DOHH2 (cell line): Measurements from ENCODE around the gene FUT7.

Experiments
- H3F3A ChIP-seq: fragments of 200-600 bp; sonication (generic), shearing (Covaris generic); 2 replicates; pipeline ENCODE4 v1.6.0; 2016; ENCODE audit warnings: antibody characterized with exemption, mild to moderate bottlenecking; ENCODE audit not compliant: control insufficient read depth, insufficient read depth
- H3K27ac ChIP-seq: fragments of 200-600 bp; sonication (generic); 2 replicates; pipeline ENCODE4 v1.5.1; 2014; ENCODE audit warnings: low read depth, mild to moderate bottlenecking, low read length, moderate library complexity
- H3K27me3 ChIP-seq: fragments of 200-600 bp; sonication (generic); 2 replicates; pipeline ENCODE4 v1.6.1; 2014; ENCODE audit warnings: mild to moderate bottlenecking, low read length, mixed read lengths; ENCODE audit not compliant: control insufficient read depth
- H3K36me3 ChIP-seq: fragments of 200-600 bp; sonication (generic); 2 replicates; pipeline ENCODE4 v1.6.1; 2014; ENCODE audit warnings: mild to moderate bottlenecking, low read length, moderate library complexity, mixed read lengths; ENCODE audit not compliant: control insufficient read depth
- H3K4me1 ChIP-seq: fragments of 200-600 bp; sonication (generic); 2 replicates; pipeline ENCODE4 v1.6.1; 2014; ENCODE audit warnings: mild to moderate bottlenecking, low read length, mixed read lengths; ENCODE audit not compliant: control insufficient read depth
- H3K4me2 ChIP-seq: fragments of 200-600 bp; sonication (generic); 2 replicates; pipeline ENCODE4 v1.6.0; 2014; ENCODE audit warnings: mild to moderate bottlenecking, low read length, moderate library complexity
- H3K4me3 ChIP-seq: fragments of 200-600 bp; sonication (generic); 2 replicates; pipeline ENCODE4 v1.5.1; 2014; ENCODE audit warnings: mild to moderate bottlenecking, low read length, mixed read lengths
- H3K79me2 ChIP-seq: fragments of 200-600 bp; sonication (generic); 2 replicates; pipeline ENCODE4 v1.6.1; 2014; ENCODE audit warnings: mild to moderate bottlenecking, low read length, mixed read lengths; ENCODE audit not compliant: control insufficient read depth
- H3K9me2 ChIP-seq: fragments of 200-600 bp; sonication (generic); replicated peaks from 2 replicates; pipeline ENCODE4 v1.6.1; 2014; ENCODE audit warnings: mild to moderate bottlenecking, low read length, mixed read lengths; ENCODE audit not compliant: control insufficient read depth
- H3K9me3 ChIP-seq: fragments of 200-600 bp; sonication (generic); 2 replicates; pipeline ENCODE4 v1.6.1; 2014; ENCODE audit warnings: antibody characterized with exemption, low read length, mixed read lengths; ENCODE audit not compliant: control insufficient read depth, insufficient read depth
- H4K20me1 ChIP-seq: fragments of 200-600 bp; sonication (generic); 2 replicates; pipeline ENCODE4 v1.6.0; 2014; ENCODE audit warnings: low read depth, mild to moderate bottlenecking, antibody characterized with exemption, low read length, moderate library complexity; ENCODE audit not compliant: control insufficient read depth, insufficient read depth
- EZH2phosphoT487 ChIP-seq: fragments of 200-600 bp; sonication (generic); IDR thresholded peaks from 2 replicates; pipeline ENCODE4 v1.6.1; 2017; ENCODE audit warnings: borderline replicate concordance, mild to moderate bottlenecking, antibody characterized with exemption, low read length, moderate library complexity, mixed read lengths
- TF ChIP-seq, protein P1 (sequence below): fragments of 200-600 bp; sonication (generic); IDR thresholded peaks from one replicate; pipeline ENCODE4 v1.5.1; 2014; ENCODE audit warnings: antibody characterized with exemption, mild to moderate bottlenecking, low read depth, low read length; ENCODE audit not compliant: poor library complexity, severe bottlenecking

Gene FUT7

DNA sequence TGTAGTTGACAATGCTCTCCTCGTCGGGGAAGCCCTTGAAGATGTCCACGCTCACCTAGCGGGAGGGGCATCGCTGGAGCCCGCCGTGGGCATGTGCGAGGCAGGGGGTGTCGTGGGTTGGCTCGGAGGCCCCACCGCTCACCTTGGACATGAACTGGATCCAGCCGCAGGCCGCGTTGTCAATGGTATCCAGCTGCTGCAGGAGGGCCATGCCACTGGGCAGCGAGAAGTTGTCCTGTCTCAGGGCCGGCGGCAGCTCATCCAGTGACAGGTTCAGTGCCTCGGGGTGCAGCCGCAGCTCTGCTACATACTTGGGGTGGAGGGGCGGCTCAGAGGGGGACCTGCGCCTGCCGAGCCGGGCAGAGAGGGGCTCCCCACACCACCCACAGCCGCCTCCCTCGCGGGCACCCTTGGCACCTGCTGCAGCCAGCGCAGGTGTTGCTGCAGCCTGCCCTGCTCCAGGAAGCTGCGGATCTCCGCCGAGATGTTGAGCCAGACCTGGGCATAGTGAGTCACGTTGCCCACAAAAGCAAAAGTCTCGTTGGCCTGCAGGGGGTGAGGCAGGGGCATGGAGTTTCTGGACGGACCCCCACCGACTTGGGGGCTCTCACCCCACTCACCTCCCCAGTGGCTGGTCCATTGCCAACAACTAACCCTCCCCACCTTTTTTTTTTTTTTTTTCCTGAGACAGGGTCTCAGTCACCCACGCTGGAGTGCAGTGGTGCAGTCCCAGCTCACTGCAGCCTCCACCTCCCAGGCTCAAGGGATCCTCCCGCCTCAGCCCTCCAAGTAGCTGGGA lies 12.9 kb downstream of the FUT7 start:
- Histone ChIP-seq H3K27ac (no peak overlapping the region), H3K4me3 (no peak overlapping the region)

DNA sequence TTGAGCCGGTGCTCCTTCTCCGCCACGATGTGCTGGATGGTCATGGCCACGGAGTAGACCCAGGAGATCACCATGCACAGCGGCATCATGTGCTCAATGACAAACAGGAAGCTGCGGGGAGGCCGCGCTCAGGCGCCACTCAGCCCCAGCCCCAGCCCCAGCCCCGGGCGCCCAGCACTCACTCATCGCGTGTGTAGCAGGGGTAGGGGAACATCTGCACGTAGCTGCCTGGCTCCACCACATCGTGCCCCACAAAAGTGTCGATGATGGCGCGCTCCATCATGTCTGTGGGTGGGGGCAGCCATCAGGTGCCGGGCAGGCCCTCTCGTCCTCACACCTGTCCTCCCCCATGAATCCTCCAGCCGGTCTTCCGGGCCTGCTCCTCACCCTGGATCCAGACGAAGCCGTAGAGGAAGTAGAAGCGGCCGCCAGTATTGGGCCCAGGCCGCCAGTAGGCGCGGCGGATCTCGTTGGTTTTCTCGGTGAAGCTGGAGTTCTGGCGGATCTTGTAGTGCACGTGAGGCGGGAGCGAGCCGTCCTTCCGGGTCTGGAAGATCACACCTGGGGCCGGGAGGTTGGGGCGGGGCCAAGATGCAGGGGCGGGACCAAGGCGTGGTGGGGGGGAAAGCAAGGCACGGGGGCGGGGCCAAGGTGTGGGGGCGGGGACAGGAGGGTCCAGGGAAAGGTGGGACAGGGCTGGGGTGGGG lies 13.9 kb downstream of the FUT7 start:
- Histone ChIP-seq H3K9me2 (no peaks in the 10 kb centered on the region), H3K4me2 (no peak overlapping the region), H3K79me2 (no peaks in the 10 kb centered on the region), H3K4me3 (no peak overlapping the region), H3K9me3 (no peaks in the 10 kb centered on the region), H4K20me1 (no peaks in the 10 kb centered on the region), H3K27me3 (no peaks in the 10 kb centered on the region), H3K4me1 (no peaks in the 10 kb centered on the region), H3K27ac (no peak overlapping the region), H3F3A (no peaks in the 10 kb centered on the region), H3K36me3 (no peaks in the 10 kb centered on the region)
- TF ChIP-seq, protein P1, sequence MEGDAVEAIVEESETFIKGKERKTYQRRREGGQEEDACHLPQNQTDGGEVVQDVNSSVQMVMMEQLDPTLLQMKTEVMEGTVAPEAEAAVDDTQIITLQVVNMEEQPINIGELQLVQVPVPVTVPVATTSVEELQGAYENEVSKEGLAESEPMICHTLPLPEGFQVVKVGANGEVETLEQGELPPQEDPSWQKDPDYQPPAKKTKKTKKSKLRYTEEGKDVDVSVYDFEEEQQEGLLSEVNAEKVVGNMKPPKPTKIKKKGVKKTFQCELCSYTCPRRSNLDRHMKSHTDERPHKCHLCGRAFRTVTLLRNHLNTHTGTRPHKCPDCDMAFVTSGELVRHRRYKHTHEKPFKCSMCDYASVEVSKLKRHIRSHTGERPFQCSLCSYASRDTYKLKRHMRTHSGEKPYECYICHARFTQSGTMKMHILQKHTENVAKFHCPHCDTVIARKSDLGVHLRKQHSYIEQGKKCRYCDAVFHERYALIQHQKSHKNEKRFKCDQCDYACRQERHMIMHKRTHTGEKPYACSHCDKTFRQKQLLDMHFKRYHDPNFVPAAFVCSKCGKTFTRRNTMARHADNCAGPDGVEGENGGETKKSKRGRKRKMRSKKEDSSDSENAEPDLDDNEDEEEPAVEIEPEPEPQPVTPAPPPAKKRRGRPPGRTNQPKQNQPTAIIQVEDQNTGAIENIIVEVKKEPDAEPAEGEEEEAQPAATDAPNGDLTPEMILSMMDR, result no peak
- no peak for TF ChIP-seq EZH2phosphoT487

More for the DNA sequence above, 12.9 kb downstream of the FUT7 start:
- Histone ChIP-seq H3K27me3 (no peaks in the 10 kb centered on the region), H3K79me2 (no peaks in the 10 kb centered on the region), H4K20me1 (no peaks in the 10 kb centered on the region), H3K4me2 (no peak overlapping the region), H3K4me1 (no peaks in the 10 kb centered on the region), H3K9me3 (no peaks in the 10 kb centered on the region), H3F3A (no peaks in the 10 kb centered on the region), H3K9me2 (no peaks in the 10 kb centered on the region), H3K36me3 (no peaks in the 10 kb centered on the region)
- no peak for TF ChIP-seq EZH2phosphoT487
- TF ChIP-seq, protein P1, result no peak

DNA sequence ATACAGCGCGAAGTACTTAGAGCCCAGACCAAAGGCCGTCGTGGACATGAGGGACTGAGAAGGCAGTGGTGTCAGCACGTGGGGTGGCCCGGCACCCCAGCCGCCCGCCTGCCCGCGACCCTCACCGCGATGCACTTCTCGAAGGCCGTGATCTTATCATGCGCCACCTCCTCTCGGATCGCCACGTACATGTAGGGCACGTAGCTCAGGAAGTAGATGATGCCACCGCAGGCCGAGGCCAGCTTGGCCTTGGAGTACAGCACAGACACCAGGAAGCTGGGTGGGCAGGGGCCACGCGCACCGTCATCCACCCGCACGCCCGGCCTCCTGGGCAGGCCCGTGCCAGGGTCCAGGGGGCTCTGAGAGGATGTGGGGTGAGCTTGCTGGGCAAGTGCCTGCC lies 14.8 kb downstream of the FUT7 start:
- no peaks in the 10 kb centered on the region for H3K4me1 ChIP-seq
- no peaks in the 10 kb centered on the region for H3K36me3 ChIP-seq
- no peaks in the 10 kb centered on the region for H3K9me2 ChIP-seq
- H3K27ac ChIP-seq, result no peak overlapping the region
- no peak overlapping the region for H3K4me3 ChIP-seq
- H4K20me1 ChIP-seq, result no peaks in the 10 kb centered on the region
- H3K4me2 ChIP-seq, result no peak overlapping the region
- H3K27me3 ChIP-seq, result no peaks in the 10 kb centered on the region
- no peaks in the 10 kb centered on the region for H3F3A ChIP-seq
- no peaks in the 10 kb centered on the region for H3K79me2 ChIP-seq
- H3K9me3 ChIP-seq, result no peaks in the 10 kb centered on the region
- TF ChIP-seq EZH2phosphoT487, result no peak
- TF ChIP-seq, protein P1, result no peak
